GM18861 (cell line): ENCODE data around the gene EDC4.
A peak's percentile ranks its signal among the peaks of the same experiment; 100 is the strongest.
"Not testable (repeated sequence)": the region's sequence is repeated elsewhere in the genome, so short reads cannot be mapped to it uniquely, and the experiment has no call there.

Experiments used
- ATAC-seq: cut with Tn5 transposase; IDR thresholded peaks from one replicate; pipeline ENCODE4 v1.9.1; 2021; ENCODE audit not compliant: unreplicated experiment

EDC4 gene, protein sequence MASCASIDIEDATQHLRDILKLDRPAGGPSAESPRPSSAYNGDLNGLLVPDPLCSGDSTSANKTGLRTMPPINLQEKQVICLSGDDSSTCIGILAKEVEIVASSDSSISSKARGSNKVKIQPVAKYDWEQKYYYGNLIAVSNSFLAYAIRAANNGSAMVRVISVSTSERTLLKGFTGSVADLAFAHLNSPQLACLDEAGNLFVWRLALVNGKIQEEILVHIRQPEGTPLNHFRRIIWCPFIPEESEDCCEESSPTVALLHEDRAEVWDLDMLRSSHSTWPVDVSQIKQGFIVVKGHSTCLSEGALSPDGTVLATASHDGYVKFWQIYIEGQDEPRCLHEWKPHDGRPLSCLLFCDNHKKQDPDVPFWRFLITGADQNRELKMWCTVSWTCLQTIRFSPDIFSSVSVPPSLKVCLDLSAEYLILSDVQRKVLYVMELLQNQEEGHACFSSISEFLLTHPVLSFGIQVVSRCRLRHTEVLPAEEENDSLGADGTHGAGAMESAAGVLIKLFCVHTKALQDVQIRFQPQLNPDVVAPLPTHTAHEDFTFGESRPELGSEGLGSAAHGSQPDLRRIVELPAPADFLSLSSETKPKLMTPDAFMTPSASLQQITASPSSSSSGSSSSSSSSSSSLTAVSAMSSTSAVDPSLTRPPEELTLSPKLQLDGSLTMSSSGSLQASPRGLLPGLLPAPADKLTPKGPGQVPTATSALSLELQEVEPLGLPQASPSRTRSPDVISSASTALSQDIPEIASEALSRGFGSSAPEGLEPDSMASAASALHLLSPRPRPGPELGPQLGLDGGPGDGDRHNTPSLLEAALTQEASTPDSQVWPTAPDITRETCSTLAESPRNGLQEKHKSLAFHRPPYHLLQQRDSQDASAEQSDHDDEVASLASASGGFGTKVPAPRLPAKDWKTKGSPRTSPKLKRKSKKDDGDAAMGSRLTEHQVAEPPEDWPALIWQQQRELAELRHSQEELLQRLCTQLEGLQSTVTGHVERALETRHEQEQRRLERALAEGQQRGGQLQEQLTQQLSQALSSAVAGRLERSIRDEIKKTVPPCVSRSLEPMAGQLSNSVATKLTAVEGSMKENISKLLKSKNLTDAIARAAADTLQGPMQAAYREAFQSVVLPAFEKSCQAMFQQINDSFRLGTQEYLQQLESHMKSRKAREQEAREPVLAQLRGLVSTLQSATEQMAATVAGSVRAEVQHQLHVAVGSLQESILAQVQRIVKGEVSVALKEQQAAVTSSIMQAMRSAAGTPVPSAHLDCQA (N-terminal part only)

DNA sequence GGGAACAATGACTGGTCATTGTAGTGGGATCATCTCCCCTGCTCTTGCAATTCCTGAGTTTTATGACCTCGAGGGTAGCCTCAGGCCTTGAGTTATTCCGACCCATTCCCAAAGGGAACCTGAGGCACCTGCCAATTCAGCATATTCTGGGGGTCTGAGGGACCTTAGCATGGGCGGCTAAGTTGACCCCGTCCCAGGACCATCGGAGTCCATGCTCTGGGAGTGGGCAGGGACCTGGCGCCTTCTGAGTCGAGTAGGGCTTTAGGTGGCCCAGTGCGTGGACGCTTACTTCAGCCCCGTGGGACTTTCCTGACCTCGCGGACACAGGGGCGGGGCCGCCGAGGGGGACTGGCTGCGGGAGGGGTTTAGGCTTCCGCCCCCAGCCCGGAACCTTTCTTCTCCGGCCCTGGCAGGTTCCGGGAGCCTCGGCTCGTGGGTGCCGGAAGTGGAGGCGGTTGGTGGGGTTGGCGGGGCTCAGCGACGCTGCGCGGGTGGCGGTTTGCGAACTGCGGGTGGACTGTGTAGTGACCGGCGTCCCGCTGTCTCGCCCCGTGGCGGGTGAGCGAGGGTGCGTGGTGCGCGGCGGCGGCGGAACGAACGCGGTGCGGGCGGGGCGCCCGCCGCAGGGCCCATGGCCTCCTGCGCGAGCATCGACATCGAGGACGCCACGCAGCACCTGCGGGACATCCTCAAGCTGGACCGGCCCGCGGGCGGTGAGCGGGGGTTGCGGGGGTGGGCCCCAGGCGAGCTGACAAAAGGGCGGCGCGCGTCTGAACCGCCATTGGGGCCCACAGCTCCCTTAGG, at the start of gene EDC4:
EDC4 (plus strand) TSS at position 422 of the 804 bp plus-strand sequence; CDS start at position 632, 210 bp downstream.
- ATAC-seq = peak; percentile 61

DNA sequence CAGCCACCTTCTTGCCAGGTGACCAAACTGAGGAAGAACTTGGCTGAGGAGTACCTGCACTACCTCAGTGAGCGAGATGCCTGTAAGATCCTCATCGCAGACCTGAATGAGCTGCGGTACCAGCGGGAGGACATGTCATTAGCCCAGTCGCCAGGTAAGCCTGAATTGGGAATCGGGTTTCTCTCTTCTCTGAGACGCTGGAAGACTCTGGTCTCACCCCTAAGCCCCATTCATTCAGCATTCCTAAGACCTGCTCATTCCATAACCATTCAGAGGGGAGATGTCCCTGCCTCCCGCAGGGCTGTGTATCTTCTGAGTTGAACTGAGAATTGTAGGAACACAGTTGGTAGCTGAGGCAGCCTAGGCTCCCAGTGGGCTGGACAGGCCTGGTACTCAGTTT, 47.7 kb upstream of the EDC4 start:
- ATAC-seq = no peak

DNA sequence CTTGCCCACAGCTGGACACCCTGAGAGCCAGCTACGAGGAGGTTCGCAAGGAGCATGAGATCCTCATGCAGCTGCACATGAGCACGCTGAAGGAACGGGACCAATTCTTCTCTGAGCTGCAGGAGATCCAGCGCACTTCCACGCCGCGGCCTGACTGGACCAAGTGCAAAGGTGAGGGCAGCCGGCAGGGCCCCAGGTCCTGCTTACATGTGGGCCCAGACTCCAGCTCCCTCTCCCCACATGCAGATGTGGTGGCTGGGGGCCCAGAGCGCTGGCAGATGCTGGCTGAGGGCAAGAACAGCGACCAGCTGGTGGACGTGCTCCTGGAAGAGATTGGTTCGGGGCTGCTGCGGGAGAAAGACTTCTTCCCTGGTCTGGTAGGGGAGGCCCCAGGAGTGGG, 46.9 kb upstream of the EDC4 start:
- no peak for ATAC-seq

DNA sequence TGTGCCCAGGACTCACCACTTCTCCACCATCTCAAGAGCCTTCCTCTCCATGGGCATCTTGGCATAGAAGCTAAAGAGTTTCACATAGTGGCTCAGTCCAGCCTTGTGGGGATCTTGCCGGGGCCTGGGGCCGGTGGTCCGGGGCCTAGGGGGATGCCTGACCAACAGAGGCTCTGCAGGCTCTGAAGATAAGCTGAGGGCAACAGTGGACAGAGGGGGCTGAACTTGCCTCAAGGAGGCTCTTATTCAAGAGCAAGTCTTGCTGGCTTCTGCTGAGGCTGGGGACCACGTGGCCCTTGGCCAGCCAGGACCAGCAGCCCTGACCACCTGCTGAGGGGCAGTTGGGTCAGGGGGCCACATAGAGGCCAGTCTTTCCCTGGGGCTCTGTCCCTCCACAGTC, 44.2 kb upstream of the EDC4 start:
- no peak for ATAC-seq

DNA sequence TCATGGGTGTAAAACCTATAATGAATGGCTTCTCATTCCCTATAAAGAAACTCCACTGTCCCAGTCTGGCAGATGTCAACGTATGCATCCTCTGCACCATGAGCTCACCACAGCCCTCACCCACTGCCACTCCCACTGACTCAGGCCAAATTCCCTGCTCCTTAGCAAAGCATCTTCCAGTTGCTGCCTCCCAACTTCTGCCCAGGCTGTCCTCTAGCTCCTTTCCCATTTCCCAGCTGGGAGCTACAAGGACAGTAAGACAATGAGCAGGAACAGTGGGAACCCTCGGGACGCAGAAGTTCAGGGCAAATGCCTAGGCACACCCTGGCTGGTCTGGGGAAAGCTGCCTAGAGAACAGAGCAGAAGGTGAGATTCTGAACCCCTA, 39.8 kb upstream of the EDC4 start:
- no peak for ATAC-seq

DNA sequence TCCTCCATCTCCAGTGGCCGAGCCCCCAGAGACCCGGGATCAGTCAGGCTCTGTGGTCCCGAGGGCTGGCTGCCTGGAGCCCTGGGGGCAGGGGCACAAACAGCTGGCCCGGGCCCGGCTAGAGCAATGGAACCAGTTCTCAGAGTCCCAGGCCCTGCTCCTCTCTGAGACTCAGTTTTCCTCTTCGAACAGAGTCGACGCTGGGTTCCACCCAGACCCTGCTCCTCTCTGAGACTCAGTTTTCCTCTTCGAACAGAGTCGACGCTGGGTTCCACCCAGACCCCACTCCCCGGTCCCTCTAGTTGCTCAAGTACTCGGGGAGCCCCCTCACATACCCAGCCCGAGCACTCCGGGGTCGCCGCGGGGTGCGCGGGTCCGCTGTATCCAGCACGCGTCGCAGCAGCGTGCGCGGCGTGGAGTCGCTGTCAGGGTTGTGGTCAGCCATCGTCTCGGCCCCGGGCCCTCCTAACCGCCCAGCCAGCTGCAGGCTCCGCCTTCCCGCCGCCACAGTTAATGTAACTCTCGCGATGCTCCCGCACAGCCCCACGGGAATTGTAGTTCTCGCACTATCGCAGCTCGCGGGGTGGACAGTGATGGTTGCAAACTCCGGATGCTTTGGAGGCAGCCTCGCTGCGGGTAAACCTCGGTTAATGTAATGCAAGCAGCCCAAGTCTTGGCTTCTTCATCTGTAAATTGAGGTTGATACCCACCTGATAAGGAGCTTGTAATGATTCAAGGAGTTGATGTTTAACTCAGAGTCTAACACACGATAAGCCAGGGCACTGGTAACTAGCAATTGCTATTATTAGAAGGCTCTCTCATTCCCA, 39.2 kb upstream of the EDC4 start:
- peak; percentile 96 for ATAC-seq

DNA sequence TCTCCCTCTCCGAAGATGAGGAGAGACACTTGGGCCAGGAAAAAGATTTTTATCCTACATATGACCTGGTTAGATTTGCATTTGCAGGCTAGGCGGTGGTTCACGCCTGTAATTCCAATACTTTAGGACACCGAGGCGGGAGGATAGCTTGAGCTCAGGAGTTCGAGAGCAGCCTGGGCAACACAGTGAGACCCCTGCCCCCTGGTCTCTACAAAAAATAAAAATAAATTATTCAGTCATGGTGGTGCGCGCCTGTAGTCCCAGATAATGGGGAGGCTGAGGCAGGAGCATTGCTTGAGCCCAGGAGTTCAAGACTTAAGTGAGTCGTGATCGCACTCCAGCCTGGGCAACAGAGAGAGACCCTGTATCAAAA, 38.6 kb upstream of the EDC4 start:
- no peak for ATAC-seq

DNA sequence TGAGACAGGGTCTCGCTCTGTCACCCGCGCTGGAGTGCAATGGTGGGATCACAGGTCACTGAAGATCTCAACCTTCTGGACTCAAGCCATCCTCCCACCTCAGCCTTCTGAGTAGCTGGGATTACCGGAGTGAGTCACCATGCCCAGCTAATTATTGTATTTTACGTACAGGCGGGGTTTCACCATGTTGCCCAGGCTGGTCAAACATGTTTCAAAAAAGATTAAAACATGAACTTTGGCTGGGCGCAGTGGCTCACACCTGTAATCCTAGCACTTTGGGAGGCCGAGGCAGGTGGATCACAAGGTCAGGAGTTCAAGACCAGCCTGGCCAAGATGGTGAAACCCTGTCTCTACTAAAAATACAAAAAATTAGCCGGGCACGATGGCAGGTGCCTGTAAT, 35.7 kb upstream of the EDC4 start:
- ATAC-seq = not testable (repeated sequence)

DNA sequence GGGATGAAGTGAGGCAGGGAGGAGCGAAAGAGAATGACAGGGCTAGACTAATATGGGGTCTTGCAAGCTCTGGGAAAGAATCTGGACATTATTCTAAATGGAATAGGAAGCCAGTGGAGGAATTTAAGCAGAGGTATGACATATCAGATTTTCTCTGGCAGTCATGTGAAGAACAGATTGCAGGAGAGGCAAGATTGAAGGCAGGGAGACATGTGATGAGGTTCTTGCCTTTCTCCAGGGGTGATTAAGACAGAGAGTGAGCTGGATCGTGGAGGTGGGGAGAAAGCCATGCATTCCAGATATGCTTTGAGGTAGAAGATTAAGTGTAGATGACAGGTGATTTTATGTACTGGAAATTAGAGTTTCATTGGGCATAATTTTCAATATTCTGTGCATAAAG, 35.0 kb upstream of the EDC4 start:
- no peak for ATAC-seq

DNA sequence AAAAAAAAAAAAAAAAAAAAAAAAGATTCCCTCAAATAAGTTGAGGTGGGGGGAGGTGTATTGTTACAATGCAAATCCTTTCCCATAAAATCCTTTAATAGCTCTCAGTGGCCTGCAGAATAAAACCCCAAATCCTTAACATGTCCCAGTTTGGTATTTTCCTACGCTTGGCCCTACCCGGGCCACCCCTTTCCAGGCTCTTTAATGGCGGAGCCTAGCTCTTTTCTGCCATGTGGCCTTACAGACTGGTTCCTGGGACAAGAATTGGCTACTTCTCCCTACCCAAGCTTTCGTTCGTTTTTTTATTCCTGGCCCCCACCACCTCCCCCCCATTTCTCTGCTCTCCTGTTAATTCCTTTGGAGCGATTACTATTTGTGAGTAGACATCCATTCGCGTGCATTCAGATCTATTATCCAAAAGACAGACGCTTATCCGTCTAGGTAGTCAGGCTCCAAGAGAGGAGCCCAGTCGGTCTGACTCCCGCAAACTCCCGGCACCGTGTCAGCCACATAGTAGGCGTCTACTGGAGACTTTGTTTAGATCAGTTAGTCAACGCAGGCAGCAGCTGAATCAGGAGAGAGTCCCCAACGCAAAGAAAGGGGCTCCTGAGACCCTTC, 31.5 kb upstream of the EDC4 start:
- ATAC-seq = no peak

DNA sequence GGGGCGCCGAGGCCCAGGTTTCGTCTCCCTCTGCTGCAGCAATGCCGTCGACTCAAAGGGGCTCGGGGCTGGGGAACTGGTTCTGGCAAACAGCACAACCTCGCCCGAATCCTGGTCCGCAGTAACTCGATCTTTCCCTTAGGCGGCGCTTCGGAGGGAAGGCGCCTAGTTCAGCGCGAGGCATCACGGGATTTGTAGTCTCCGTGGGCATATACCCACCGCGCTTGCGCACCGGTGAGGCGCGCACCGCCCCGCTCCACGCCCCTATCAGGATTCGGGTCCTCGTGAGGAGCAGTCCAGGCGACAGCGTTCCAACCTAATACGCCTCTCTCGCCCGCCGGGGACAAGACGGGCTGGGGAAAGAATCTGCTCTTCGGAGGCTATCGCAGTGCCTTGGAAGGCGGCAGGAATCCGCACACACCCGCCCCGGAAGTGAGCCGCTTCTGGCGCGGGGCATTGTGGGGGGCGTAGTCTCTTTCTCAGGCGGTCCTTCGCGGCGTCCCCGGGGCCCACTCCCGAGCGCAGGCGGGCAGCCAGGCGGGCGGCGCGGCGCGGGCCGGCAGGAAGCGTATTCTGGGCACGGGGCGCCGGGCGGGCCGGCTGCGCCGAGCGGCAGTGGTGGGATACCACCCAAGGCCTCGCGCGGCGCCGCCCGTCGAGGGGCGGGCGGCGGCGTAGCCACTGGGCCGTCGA, 30.9 kb upstream of the EDC4 start, which contains the start of gene THAP11:
THAP11 (plus strand) TSS at position 505 of the 693 bp plus-strand sequence. CDS start 235 bp downstream, outside the sequence.
- peak; percentile 37 for ATAC-seq

DNA sequence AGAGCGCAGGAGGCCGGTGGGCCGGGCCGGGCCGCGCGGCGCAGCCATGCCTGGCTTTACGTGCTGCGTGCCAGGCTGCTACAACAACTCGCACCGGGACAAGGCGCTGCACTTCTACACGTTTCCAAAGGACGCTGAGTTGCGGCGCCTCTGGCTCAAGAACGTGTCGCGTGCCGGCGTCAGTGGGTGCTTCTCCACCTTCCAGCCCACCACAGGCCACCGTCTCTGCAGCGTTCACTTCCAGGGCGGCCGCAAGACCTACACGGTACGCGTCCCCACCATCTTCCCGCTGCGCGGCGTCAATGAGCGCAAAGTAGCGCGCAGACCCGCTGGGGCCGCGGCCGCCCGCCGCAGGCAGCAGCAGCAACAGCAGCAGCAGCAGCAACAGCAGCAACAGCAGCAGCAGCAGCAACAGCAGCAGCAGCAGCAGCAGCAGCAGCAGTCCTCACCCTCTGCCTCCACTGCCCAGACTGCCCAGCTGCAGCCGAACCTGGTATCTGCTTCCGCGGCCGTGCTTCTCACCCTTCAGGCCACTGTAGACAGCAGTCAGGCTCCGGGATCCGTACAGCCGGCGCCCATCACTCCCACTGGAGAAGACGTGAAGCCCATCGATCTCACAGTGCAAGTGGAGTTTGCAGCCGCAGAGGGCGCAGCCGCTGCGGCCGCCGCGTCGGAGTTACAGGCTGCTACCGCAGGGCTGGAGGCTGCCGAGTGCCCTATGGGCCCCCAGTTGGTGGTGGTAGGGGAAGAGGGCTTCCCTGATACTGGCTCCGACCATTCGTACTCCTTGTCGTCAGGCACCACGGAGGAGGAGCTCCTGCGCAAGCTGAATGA, 30.1 kb upstream of the EDC4 start:
- peak; percentile 13 for ATAC-seq

DNA sequence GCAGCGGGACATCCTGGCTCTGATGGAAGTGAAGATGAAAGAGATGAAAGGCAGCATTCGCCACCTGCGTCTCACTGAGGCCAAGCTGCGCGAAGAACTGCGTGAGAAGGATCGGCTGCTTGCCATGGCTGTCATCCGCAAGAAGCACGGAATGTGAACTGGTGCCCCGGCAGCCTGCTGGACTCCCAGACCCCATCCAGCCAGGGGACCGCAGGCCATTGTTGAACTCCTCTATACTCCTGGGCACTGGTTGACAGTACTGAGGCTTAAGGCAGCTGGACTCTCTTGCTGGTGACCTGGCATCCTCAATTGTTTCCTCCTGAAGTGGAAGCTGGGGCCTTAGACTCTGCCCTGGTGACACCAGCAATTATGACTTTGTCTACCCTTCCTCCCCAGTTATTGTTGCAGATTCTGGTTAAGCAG, 29.5 kb upstream of the EDC4 start:
- no peak for ATAC-seq

DNA sequence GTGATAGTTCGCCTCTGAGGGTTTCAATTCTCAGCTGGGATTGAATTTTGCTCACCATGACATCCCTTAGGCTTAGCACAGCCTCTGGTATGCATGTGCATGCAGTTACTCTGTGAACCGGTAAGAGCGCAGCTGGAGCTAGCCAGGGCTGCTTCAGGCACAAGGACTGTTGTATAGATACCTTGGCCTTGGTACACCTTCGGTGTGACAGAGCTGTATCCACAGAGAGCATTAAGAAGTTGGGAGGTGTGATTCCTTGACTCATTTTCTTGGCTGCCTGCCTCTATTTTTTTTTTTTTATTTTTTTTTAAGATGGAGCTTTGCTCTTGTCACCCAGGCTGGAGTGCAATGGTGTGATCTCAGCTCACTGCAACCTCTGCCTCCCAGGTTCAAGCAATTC, 28.4 kb upstream of the EDC4 start:
- no peak for ATAC-seq

DNA sequence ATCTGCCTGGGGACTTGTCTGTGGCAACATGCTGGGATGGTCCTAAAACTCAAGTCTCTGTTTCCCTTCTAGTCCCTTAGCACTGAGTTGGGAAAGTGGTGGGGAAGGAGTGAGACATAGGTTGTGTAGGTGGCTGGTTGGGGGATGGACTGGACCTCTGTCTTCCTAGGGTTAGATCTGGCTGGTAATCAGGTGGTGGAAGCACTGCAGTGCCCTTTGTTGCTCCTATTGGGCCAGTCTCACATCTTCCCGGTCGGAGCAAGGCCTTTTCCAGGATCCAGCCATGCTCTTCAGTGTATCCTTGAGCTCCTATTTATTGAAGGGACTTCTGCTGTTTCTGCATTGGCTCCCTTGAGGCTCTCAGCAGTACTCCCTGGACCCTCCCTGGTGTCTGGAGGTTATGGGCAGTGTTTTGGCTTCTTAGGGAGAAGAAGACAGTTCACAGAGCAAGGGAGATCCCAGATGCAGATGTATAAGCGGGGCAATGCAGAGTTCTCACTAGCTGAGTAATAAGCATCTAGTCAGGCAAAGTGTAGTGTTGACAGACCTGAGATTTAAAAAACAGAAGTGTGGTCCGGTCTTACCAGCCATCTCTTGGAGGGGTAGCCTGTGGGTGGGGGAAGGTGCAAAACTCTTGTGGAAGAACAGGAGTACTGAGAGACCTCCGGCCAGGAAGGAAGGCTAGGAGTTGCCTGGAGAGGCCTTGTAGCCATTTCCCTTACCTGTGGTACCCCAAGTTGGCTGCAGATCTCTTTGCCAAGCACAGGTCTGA, 27.4 kb upstream of the EDC4 start:
- ATAC-seq = no peak

DNA sequence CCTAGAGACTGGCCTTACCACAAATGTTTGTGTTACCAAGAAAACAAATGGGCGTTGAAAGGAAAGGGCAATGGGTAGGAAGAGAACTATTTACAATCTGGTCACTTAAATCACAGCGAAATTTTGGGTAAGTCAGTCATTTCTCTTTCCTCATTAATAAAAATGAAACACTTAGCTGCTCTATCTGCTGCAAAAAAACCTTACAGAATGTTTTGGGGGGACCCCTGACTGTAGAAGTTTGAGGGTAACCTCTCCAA, 26.9 kb upstream of the EDC4 start:
- no peak for ATAC-seq
